HG03520 (cell line): ENCODE measurements around the gene MIPEP.
"Not testable (repeated sequence)": the region's sequence is repeated elsewhere in the genome, so short reads cannot be mapped to it uniquely, and the experiment has no call there.

Experiments
- ATAC-seq: cut with Tn5 transposase; IDR thresholded peaks from one replicate; pipeline ENCODE4 v1.9.1; 2021; ENCODE audit warnings: mild to moderate bottlenecking, moderate library complexity; ENCODE audit not compliant: unreplicated experiment

Gene MIPEP

DNA sequence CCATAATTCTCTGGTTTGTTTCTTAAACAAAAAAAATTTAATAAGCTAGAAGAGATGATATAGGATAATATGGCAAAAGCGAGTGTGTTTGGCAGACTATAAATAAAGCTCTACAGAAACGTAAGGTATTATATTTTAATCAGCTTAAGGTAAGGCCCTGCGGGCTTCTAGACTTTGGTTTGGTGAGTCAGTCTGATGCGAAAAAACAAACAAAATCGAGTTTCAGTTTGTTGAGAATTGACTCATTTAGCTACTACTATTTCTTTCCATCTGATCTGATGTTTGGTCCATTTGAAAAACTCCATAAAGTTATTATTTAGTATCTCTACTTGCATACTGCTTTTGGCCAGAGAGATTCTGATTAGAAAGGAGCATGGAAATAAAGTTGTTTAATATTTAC lies 138.0 kb downstream of the MIPEP start:
- no peak for ATAC-seq

- no peak for ATAC-seq
Measured at GRCh38 chr13:23750383-23751121, 138.6 kb downstream of the MIPEP start.

- ATAC-seq = no peak
Measured at GRCh38 chr13:23749288-23749873, 139.8 kb downstream of the MIPEP start.

- ATAC-seq = no peak
Measured at GRCh38 chr13:23748109-23748990, 140.8 kb downstream of the MIPEP start.

GRCh38 chr13:23746141-23746540 lies 143.1 kb downstream of the MIPEP start:
- not testable (repeated sequence) for ATAC-seq

DNA sequence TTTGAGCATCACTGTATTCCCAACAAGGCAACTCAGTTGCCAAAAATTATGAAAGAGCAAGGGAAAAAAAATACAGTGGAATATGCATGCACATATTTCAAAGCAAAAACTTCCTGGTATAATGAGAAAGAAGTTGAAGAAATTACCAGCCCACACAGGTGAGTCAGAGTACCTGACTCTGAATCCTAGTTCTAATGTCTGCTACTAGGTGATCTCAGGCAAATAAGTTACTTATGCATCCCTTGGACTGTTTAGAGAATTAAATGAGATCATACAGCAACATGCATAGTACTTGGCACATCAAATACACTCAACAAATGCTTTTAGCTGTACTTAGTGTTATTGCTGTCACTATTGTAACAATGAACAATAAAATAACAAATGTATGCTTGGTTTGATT lies 144.9 kb downstream of the MIPEP start:
- ATAC-seq = no peak

GRCh38 chr13:23743278-23744076 lies 145.7 kb downstream of the MIPEP start:
- ATAC-seq = no peak

GRCh38 chr13:23741879-23742510 lies 147.2 kb downstream of the MIPEP start:
- no peak for ATAC-seq

DNA sequence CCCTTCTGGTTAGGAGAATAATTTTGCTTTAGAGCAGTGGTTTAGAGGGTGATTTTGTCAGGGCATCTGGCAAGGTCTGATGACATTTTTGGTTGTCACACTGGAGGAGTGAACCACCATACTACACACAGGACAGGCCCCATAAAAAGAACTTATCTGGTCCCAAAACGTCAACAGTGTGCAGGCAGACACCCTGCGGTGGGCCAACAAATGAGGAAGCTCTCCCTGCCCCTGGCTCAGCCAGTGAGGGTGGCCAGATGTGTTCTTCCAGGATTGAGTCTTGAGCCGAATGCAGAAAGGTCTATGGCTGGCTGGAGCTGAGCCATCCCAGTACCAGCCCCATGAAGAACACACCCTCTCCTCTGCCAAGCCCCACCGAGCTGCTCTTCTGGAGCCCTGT lies 149.2 kb downstream of the MIPEP start:
- ATAC-seq = no peak

- no peak for ATAC-seq
Measured at GRCh38 chr13:23739596-23739995, 149.6 kb downstream of the MIPEP start.

- no peak for ATAC-seq
Measured at GRCh38 chr13:23736541-23736940, 152.7 kb downstream of the MIPEP start.

GRCh38 chr13:23735329-23735728 lies 153.9 kb downstream of the MIPEP start:
- no peak for ATAC-seq

DNA sequence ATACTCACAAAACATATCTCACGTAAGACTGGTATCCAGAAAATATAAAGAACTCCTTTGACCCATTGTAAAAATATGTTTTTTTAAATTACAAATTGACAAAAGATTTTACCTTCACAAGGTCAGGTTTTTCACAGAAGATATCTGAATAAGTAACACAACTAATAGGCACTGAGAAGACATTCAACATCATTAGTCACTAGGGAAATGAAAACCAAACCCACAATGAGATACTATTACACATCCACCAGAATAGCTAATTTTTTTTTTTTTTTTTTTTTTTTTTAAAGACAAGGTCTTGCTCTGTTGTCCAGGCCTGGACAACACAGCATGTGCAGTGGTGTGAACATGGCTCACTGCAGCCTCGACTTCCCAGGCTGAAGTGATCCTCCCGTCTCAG lies 157.5 kb downstream of the MIPEP start:
- ATAC-seq = no peak

- ATAC-seq = no peak
Measured at GRCh38 chr13:23730251-23730650, 158.9 kb downstream of the MIPEP start.

DNA sequence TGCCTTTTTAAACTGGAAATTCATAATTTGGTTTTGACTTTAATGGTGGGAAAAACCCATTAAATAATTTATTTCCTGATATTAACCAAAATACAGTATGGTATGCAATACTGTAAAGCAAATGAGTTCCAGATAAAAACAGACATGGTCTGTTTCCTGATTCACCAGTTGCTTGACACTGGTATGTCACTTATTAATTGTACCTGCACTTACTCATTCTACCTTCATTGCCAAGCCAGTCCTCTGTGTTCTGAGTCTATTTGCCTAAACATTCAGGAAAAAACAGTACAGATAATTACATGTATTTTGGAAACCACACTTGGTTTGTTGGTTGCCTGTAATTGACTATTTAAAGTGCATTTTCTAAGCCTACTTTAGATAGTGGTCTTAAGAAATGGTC lies 159.7 kb downstream of the MIPEP start:
- no peak for ATAC-seq

- ATAC-seq = no peak
Measured at GRCh38 chr13:23728807-23729206, 160.4 kb downstream of the MIPEP start.

DNA sequence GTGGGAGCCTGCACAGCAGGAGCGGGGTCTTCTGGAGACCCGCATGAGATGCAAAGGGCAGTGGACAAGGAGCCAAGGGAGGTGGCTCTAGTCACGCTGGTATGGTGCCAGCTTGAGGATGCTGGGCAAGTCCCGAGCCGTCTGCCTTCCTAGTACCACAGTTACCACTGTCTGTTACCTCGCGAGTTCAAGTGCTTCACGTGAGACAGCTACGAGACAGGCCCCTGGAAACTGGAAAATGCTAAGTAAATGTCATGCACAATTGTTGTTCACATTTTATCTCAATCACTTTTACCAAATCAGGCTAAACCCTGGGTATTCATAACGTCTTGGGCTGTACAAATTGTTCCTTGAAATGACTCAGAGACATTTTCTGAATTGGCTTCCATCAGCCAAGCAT lies 163.3 kb downstream of the MIPEP start:
- no peak for ATAC-seq

GRCh38 chr13:23724196-23724970 lies 164.8 kb downstream of the MIPEP start:
- ATAC-seq = no peak

DNA sequence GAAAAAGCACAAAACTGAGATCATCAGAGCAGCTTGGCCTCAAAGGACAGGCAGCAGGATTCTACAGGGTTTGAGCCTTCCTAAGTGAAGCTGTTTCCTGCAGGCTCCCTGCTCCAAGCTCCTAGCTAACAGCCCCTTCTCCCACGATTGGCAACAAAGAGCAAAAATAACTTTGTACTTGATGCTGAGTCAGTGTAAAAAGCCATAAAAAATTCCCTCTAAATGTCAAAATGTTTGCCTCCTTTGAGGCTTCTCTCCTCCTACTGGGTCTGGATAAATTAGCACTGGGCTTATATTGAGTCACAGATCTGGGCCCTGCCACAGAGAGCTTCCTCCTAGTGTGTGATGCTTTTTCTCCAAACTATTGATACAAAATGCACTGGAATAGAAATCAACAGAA lies 165.7 kb downstream of the MIPEP start:
- ATAC-seq = no peak
